ENCODE measurements around the gene GZMB. TPM values are rescaled to one million over a fixed set of nuclear protein-coding genes. Genes with fewer than 3 reads are reported as not detected.

The GZMB gene
- total RNA-seq, 3 donors from 2014 or later, result 2.1 to 2.4 (median 2.1) TPM

GRCh38 chr14:24612196-24612595 is 21.8 kb downstream of the GZMB start:
- intact Hi-C loops (cut with DNase I, micrococcal nuclease), result no loop called here
- DNase-seq (peak in 1 of 3 donors; percentile 25), ATAC-seq (no peak)
- Histone ChIP-seq H3K4me1 (ENCODE audit: low read depth) (no peaks in the 10 kb centered on the region), H3K4me3 (no peak overlapping the region), H3K36me3 (ENCODE audit: low read depth) (no peaks in the 10 kb centered on the region), H3K9me3 (no peaks in the 10 kb centered on the region)
- TF ChIP-seq CTCF (IDR thresholded peaks at IDR 0.05), result no peak

- Histone ChIP-seq H3K4me3 (no peak within 1 kb of the TSS), H3K36me3 (ENCODE audit: low read depth) (no peaks in the 10 kb centered on the region), H3K4me1 (ENCODE audit: low read depth) (no peaks in the 10 kb centered on the region), H3K9me3 (no peaks in the 10 kb centered on the region)
- DNase-seq, result no peak
- intact Hi-C loops (cut with DNase I, micrococcal nuclease), result no loop called here
- no peak for ATAC-seq
- TF ChIP-seq CTCF (IDR thresholded peaks at IDR 0.05), result no peak
Observed at GRCh38 chr14:24609655-24610344, 24.2 kb downstream of the GZMB start, which contains the start of gene GZMH. TSS of gene GZMH (minus strand) at chr14:24609685. CDS start at chr14:24609613, 72 bp downstream.

GRCh38 chr14:24607635-24608514 is 26.1 kb downstream of the GZMB start:
- TF ChIP-seq CTCF (IDR thresholded peaks at IDR 0.05), result no peak
- DNase-seq, result no peak
- peak; percentile 36 for ATAC-seq
- no peaks in the 10 kb centered on the region for H3K4me1 ChIP-seq (ENCODE audit: low read depth)
- no peak overlapping the region for H3K4me3 ChIP-seq
- intact Hi-C loops (cut with DNase I, micrococcal nuclease), result no loop called here
- no peaks in the 10 kb centered on the region for H3K9me3 ChIP-seq
- no peaks in the 10 kb centered on the region for H3K36me3 ChIP-seq (ENCODE audit: low read depth)

- no peaks in the 10 kb centered on the region for H3K36me3 ChIP-seq (ENCODE audit: low read depth)
- no peak for DNase-seq
- H3K4me3 ChIP-seq, result no peak overlapping the region
- intact Hi-C loops (cut with DNase I, micrococcal nuclease), result no loop called here
- H3K4me1 ChIP-seq (ENCODE audit: low read depth), result no peaks in the 10 kb centered on the region
- peak; percentile 40 for ATAC-seq
- no peak for TF ChIP-seq CTCF (IDR thresholded peaks at IDR 0.05)
- no peaks in the 10 kb centered on the region for H3K9me3 ChIP-seq
Observed at GRCh38 chr14:24607081-24607480, 26.9 kb downstream of the GZMB start.

- H3K4me1 ChIP-seq (ENCODE audit: low read depth), result no peaks in the 10 kb centered on the region
- no peak for ATAC-seq
- intact Hi-C loops (cut with DNase I, micrococcal nuclease), result no loop called here
- no peak for TF ChIP-seq CTCF (IDR thresholded peaks at IDR 0.05)
- H3K9me3 ChIP-seq, result no peaks in the 10 kb centered on the region
- H3K4me3 ChIP-seq, result no peak overlapping the region
- H3K36me3 ChIP-seq (ENCODE audit: low read depth), result no peaks in the 10 kb centered on the region
- no peak for DNase-seq
Observed at GRCh38 chr14:24606297-24606696, 27.7 kb downstream of the GZMB start.
